Keratinocyte (primary cell): ENCODE data around the gene TFDP2. TPM values are rescaled to one million over a fixed set of nuclear protein-coding genes. Genes with fewer than 3 reads are reported as not detected.
A peak's percentile ranks its signal among the peaks of the same experiment; 100 is the strongest.

Experiments used
- DNase-seq: peaks from one replicate; pipeline ENCODE4 v3.0.0-alpha.2; 2011; ENCODE audit warnings: low read depth, missing footprints, low spot score
- FAIRE-seq: peaks from 2 replicates; lab custom pipeline; 2011; peaks lifted over from hg19 to GRCh38; lab: Jason Lieb, UNC
- H2AFZ ChIP-seq: 2 replicates; pipeline ENCODE4 v1.6.0; 2012; ENCODE audit warnings: low read length, control low read depth, inconsistent platforms; ENCODE audit not compliant: control insufficient read depth
- H3K27ac ChIP-seq: 2 replicates; pipeline ENCODE4 v1.5.1; 2011; ENCODE audit warnings: low read length; ENCODE audit not compliant: control insufficient read depth, insufficient read depth
- H3K27me3 ChIP-seq: 3 replicates; pipeline ENCODE4 v1.6.0; 2011; ENCODE audit warnings: low read length; ENCODE audit not compliant: control insufficient read depth, insufficient read depth; ENCODE audit errors: extremely low read depth
- H3K36me3 ChIP-seq, 2 experiments: 2 replicates in 1 of 2; 3 replicates in 1 of 2; pipeline ENCODE4 v1.5.1; 2011; ENCODE audit warnings: low read length in 2 of 2, mild to moderate bottlenecking in 1 of 2; ENCODE audit not compliant: control insufficient read depth in 2 of 2, insufficient read depth in 2 of 2; ENCODE audit errors: extremely low read depth in 1 of 2
- H3K4me1 ChIP-seq: 3 replicates; pipeline ENCODE4 v1.5.1; 2011; ENCODE audit warnings: low read length; ENCODE audit not compliant: control insufficient read depth, insufficient read depth; ENCODE audit errors: extremely low read depth
- H3K4me2 ChIP-seq: 3 replicates; pipeline ENCODE4 v1.6.0; 2011; ENCODE audit warnings: low read depth, low read length; ENCODE audit not compliant: control insufficient read depth, insufficient read depth; ENCODE audit errors: extremely low read depth
- H3K4me3 ChIP-seq, 3 experiments: fragments of 200-600 bp in 1 of 3; sonication (generic) in 1 of 3; 2 replicates in 2 of 3; 3 replicates in 1 of 3; pipeline ENCODE4 v1.5.1; 2011 to 2016; ENCODE audit warnings: low read length in 3 of 3, mild to moderate bottlenecking in 3 of 3, control low read depth in 2 of 3, inconsistent platforms in 1 of 3, low read depth in 1 of 3, mixed read lengths in 1 of 3, mixed run types in 1 of 3, moderate library complexity in 1 of 3; ENCODE audit not compliant: control insufficient read depth in 2 of 3, insufficient read depth in 2 of 3; ENCODE audit errors: extremely low read depth in 1 of 3
- H3K79me2 ChIP-seq: 2 replicates; pipeline ENCODE4 v1.6.0; 2012; ENCODE audit warnings: low read length; ENCODE audit not compliant: control insufficient read depth, insufficient read depth
- H3K9ac ChIP-seq: 3 replicates; pipeline ENCODE4 v1.6.0; 2011; ENCODE audit warnings: low read length; ENCODE audit not compliant: control insufficient read depth, insufficient read depth; ENCODE audit errors: extremely low read depth
- H3K9me1 ChIP-seq: 3 replicates; pipeline ENCODE4 v1.6.0; 2011; ENCODE audit warnings: low read length; ENCODE audit not compliant: control insufficient read depth, insufficient read depth; ENCODE audit errors: extremely low read depth
- H3K9me3 ChIP-seq: 2 replicates; pipeline ENCODE4 v1.5.1; 2012; ENCODE audit warnings: low read depth, low read length; ENCODE audit not compliant: control insufficient read depth
- H4K20me1 ChIP-seq: 3 replicates; pipeline ENCODE4 v1.6.0; 2011; ENCODE audit warnings: low read length; ENCODE audit not compliant: control insufficient read depth, insufficient read depth; ENCODE audit errors: extremely low read depth
- EZH2 ChIP-seq: IDR thresholded peaks from one replicate; pipeline ENCODE4 v1.6.1; 2012; ENCODE audit warnings: inconsistent platforms, mild to moderate bottlenecking, low read length, moderate library complexity
- dilution Hi-C: fragments of 300-500 bp; cut with MboI; formaldehyde crosslinking; loops from one replicate; pipeline ENCODE4 v1.7.0; 2020; ENCODE audit warnings: low sequenced_read_pairs; ENCODE audit not compliant: extremely low pct_ligation_motif_present
- polyA plus RNA-seq, 5 experiments: library from polyadenylated mRNA; depleted of rRNA in 3 of 5; stranded (reverse) in 3 of 5; stranded (forward) in 1 of 5; unstranded in 1 of 5; fragments of >200 nt; gene quantifications; 1 replicate in 1 of 5; 2 replicates in 3 of 5; 3 replicates in 1 of 5; pipeline versions ENCODE4 v1.2.1 to v1.2.3, GENCODE V29; 2011 to 2012; ENCODE audit warnings: missing spikeins in 2 of 5, low read depth in 1 of 5, low replicate concordance in 1 of 5
- TF ChIP-seq, protein P1 (sequence below), 3 experiments: IDR thresholded peaks in 1 of 3; conservative IDR thresholded peaks in 1 of 3; optimal IDR thresholded peaks in 1 of 3; 2 replicates in 2 of 3; 3 replicates in 1 of 3; pipeline versions ENCODE3 to v1.5.1; 2011; ENCODE audit warnings: low read length in 3 of 3, mild to moderate bottlenecking in 3 of 3, moderate library complexity in 2 of 3, control low read depth in 1 of 3, inconsistent platforms in 1 of 3; ENCODE audit not compliant: insufficient read depth in 2 of 3; ENCODE audit errors: extremely low read depth in 1 of 3

Gene TFDP2
- polyA plus RNA-seq, 1 donor (not counting 4 experiments of a cell fraction or from before 2014, with no cell fraction given): 40.6 TPM

GRCh38 chr3:142180761-142181362 is 31.5 kb upstream of the TFDP2 start:
- Histone ChIP-seq H3K79me2 (no peaks in the 10 kb centered on the region), H2AFZ (no peak overlapping the region), H3K4me3 (no peak overlapping the region), H3K27ac (no peak overlapping the region), H3K9me3 (no peaks in the 10 kb centered on the region), H3K36me3 (peaks cover 0 to 5% of the 10 kb centered on the region in 2 experiments), H3K9ac (no peak overlapping the region), H3K27me3 (no peaks in the 10 kb centered on the region), H3K9me1 (no peaks in the 10 kb centered on the region), H4K20me1 (no peaks in the 10 kb centered on the region), H3K4me2 (no peak overlapping the region), H3K4me1 (no peaks in the 10 kb centered on the region)
- TF ChIP-seq, protein P1, sequence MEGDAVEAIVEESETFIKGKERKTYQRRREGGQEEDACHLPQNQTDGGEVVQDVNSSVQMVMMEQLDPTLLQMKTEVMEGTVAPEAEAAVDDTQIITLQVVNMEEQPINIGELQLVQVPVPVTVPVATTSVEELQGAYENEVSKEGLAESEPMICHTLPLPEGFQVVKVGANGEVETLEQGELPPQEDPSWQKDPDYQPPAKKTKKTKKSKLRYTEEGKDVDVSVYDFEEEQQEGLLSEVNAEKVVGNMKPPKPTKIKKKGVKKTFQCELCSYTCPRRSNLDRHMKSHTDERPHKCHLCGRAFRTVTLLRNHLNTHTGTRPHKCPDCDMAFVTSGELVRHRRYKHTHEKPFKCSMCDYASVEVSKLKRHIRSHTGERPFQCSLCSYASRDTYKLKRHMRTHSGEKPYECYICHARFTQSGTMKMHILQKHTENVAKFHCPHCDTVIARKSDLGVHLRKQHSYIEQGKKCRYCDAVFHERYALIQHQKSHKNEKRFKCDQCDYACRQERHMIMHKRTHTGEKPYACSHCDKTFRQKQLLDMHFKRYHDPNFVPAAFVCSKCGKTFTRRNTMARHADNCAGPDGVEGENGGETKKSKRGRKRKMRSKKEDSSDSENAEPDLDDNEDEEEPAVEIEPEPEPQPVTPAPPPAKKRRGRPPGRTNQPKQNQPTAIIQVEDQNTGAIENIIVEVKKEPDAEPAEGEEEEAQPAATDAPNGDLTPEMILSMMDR (optimal IDR thresholded peaks at IDR 0.05 in 1 of 3, IDR thresholded peaks at IDR 0.05 in 1 of 3, conservative IDR thresholded peaks at IDR 0.05 in 1 of 3; ENCODE audit: extremely low read depth in 1 of 3, insufficient read depth in 2 of 3, low read length in 3 of 3): peak; percentile 40 to 60 (median 40)
- no peak for TF ChIP-seq EZH2
- no peak for FAIRE-seq
- no peak for DNase-seq
- dilution Hi-C loops: no loop called here

DNA sequence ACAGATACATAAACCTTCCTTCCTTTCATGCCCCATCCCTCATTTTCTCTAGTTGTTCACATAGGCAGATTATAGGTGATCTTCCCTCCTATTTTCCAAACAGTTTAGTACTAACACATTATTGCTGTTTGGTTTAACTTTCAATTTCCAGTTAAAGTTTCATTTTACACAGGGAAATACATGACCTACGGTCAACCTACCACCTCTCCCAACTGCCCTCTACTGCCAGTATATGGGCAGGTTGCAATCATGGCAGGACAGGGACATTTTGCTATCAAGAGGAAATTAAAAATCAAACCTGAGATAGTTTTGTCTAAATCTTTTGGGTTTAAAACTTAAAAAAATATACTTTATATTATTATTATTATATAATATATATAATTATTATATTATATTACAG is 26.1 kb upstream of the TFDP2 start:
- H3K9me1 ChIP-seq: no peaks in the 10 kb centered on the region
- H3K4me3 ChIP-seq: no peak overlapping the region
- no peaks in the 10 kb centered on the region for H3K9me3 ChIP-seq
- no peaks in the 10 kb centered on the region for H4K20me1 ChIP-seq
- dilution Hi-C loops: no loop called here
- H2AFZ ChIP-seq: no peak overlapping the region
- H3K27me3 ChIP-seq: no peaks in the 10 kb centered on the region
- no peak for TF ChIP-seq EZH2
- TF ChIP-seq, protein P1 (optimal IDR thresholded peaks at IDR 0.05 in 1 of 3, IDR thresholded peaks at IDR 0.05 in 1 of 3, conservative IDR thresholded peaks at IDR 0.05 in 1 of 3; ENCODE audit: extremely low read depth in 1 of 3, insufficient read depth in 2 of 3, low read length in 3 of 3): no peak
- DNase-seq (no peak), FAIRE-seq (no peak)
- no peak overlapping the region for H3K4me2 ChIP-seq
- no peak overlapping the region for H3K27ac ChIP-seq
- H3K9ac ChIP-seq: no peak overlapping the region
- H3K36me3 ChIP-seq: no peaks in the 10 kb centered on the region
- H3K79me2 ChIP-seq: no peaks in the 10 kb centered on the region
- H3K4me1 ChIP-seq: no peaks in the 10 kb centered on the region
